ENCODE results near the gene DLG2.

The DLG2 gene

DNA sequence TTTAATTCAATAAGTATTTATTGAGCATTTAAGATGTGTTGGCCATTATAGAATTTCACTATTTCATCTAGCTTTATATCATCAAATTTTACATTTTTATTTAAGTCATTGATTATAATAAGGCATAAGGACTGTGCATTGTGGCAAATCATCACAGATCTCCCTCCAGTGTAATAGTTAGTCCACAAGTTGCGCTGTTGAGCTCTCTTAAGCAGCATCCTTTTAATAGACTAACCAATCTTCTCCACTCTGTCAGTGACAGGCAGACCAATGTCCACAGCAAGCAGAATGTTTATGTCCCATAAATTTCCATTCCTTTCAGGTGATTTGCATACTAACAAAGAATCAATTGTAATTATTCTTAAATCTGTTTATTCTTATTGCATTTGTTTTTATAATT, 1745.7 kb downstream of the DLG2 start:
- no peak for TF ChIP-seq POLR2AphosphoS5 (IDR thresholded peaks at IDR 0.05; ENCODE audit: low read depth, low read length)
- TF ChIP-seq FOXP2 (optimal IDR thresholded peaks at IDR 0.05; ENCODE audit: borderline replicate concordance, extremely low read depth, extremely low read length, insufficient read depth), result no peak
- TF ChIP-seq TAF1 (IDR thresholded peaks at IDR 0.05; ENCODE audit: borderline replicate concordance, insufficient read depth, low read length), result no peak
- TF ChIP-seq, protein P1, sequence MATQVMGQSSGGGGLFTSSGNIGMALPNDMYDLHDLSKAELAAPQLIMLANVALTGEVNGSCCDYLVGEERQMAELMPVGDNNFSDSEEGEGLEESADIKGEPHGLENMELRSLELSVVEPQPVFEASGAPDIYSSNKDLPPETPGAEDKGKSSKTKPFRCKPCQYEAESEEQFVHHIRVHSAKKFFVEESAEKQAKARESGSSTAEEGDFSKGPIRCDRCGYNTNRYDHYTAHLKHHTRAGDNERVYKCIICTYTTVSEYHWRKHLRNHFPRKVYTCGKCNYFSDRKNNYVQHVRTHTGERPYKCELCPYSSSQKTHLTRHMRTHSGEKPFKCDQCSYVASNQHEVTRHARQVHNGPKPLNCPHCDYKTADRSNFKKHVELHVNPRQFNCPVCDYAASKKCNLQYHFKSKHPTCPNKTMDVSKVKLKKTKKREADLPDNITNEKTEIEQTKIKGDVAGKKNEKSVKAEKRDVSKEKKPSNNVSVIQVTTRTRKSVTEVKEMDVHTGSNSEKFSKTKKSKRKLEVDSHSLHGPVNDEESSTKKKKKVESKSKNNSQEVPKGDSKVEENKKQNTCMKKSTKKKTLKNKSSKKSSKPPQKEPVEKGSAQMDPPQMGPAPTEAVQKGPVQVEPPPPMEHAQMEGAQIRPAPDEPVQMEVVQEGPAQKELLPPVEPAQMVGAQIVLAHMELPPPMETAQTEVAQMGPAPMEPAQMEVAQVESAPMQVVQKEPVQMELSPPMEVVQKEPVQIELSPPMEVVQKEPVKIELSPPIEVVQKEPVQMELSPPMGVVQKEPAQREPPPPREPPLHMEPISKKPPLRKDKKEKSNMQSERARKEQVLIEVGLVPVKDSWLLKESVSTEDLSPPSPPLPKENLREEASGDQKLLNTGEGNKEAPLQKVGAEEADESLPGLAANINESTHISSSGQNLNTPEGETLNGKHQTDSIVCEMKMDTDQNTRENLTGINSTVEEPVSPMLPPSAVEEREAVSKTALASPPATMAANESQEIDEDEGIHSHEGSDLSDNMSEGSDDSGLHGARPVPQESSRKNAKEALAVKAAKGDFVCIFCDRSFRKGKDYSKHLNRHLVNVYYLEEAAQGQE (IDR thresholded peaks at IDR 0.05; ENCODE audit: insufficient read depth in 1 of 2, low read depth in 2 of 2, low read length in 2 of 2), result no peak
- no peak for TF ChIP-seq SIN3A (IDR thresholded peaks at IDR 0.05; ENCODE audit: borderline replicate concordance, insufficient read depth, low read length)

DNA sequence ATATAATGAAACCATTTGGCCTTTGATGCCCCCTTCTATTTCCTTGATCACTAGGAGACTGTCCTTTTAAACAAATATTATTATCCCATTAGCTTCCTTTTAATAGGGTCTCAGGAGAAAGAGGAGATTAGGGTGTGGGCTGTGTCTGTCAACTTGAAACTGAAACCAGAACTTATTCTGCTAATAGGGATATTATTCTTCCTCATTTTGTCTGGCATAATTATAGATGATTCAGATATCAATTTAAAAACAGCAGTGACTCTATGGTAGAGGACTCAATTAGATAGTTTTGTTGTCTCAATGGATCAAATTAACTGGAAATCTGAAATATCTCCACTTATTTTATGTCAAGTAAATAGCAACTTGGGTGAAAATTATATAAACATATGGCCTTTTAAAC, 1756.1 kb downstream of the DLG2 start:
- TF ChIP-seq TAF1 (IDR thresholded peaks at IDR 0.05; ENCODE audit: borderline replicate concordance, insufficient read depth, low read length) (no peak), SIN3A (IDR thresholded peaks at IDR 0.05; ENCODE audit: borderline replicate concordance, insufficient read depth, low read length) (no peak), POLR2AphosphoS5 (IDR thresholded peaks at IDR 0.05; ENCODE audit: low read depth, low read length) (no peak), FOXP2 (optimal IDR thresholded peaks at IDR 0.05; ENCODE audit: borderline replicate concordance, extremely low read depth, extremely low read length, insufficient read depth) (no peak)
- TF ChIP-seq, protein P1 (IDR thresholded peaks at IDR 0.05; ENCODE audit: insufficient read depth in 1 of 2, low read depth in 2 of 2, low read length in 2 of 2), result no peak

DNA sequence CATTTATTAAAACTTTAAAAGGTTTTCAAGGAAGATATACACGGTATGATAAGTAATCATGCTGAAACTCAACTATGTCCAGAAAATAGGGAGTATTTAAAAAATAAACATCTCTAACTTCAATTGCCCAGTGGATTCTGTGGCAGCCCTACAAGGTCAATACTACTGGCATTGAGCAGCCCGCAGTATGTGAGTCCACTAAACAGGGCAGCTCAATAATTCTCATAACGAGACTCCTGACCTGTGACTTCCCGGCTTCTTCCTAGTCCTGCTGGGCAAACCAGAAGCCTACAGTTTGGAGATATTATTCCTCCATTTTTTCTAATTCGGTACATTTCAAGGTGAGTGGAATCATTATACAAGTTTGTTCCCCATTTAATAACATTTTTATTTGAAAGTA, 1760.5 kb downstream of the DLG2 start:
- no peak for TF ChIP-seq TAF1 (IDR thresholded peaks at IDR 0.05; ENCODE audit: borderline replicate concordance, insufficient read depth, low read length)
- TF ChIP-seq SIN3A (IDR thresholded peaks at IDR 0.05; ENCODE audit: borderline replicate concordance, insufficient read depth, low read length), result no peak
- TF ChIP-seq POLR2AphosphoS5 (IDR thresholded peaks at IDR 0.05; ENCODE audit: low read depth, low read length), result no peak
- TF ChIP-seq FOXP2 (optimal IDR thresholded peaks at IDR 0.05; ENCODE audit: borderline replicate concordance, extremely low read depth, extremely low read length, insufficient read depth), result no peak
- TF ChIP-seq, protein P1 (IDR thresholded peaks at IDR 0.05; ENCODE audit: insufficient read depth in 1 of 2, low read depth in 2 of 2, low read length in 2 of 2), result no peak

DNA sequence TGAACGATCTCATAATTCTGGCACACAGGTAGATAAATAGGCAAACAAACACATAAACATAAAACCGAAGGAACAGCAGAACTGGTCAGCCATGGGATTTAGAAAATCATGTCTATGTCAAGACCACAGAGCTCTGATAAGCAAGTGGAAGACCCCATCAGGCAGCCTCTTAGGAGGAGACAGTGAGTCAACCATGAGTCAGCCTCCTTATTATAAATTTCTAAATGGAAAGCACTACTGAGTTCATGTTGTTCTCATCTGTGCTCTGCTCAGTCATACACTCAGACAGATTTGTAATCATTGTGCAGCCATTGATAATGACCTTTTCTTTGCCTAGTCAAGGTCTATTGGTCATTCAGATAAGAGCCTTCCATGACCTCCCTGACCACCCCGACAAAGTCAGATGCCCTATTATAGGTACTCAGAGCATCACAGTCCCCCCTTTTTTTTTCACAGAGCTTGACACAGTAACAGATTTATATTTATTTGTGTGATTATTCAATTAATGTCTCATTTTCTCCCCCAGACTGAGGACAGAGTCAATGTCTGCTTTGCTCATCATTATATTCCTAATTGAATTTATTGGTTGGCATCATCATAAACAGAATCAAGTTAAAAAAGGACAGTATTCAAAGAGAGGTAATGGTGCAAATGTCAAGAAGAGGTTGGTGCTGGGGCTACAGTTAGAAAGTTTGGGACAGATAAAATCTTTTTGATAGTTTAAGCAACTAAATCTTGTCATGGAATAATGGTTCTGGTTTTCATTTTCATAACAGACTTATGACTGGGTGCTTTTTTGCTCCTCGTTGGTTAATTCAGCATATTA, 1761.3 kb downstream of the DLG2 start:
- TF ChIP-seq TAF1 (IDR thresholded peaks at IDR 0.05; ENCODE audit: borderline replicate concordance, insufficient read depth, low read length) (no peak), FOXP2 (optimal IDR thresholded peaks at IDR 0.05; ENCODE audit: borderline replicate concordance, extremely low read depth, extremely low read length, insufficient read depth) (no peak), SIN3A (IDR thresholded peaks at IDR 0.05; ENCODE audit: borderline replicate concordance, insufficient read depth, low read length) (no peak), POLR2AphosphoS5 (IDR thresholded peaks at IDR 0.05; ENCODE audit: low read depth, low read length) (no peak)
- TF ChIP-seq, protein P1 (IDR thresholded peaks at IDR 0.05; ENCODE audit: insufficient read depth in 1 of 2, low read depth in 2 of 2, low read length in 2 of 2), result no peak
